ENCODE data around the gene H2BK1. TPM values are rescaled to one million over a fixed set of nuclear protein-coding genes. Genes with fewer than 3 reads are reported as not detected.

The H2BK1 gene
- total RNA-seq = not detected in 2 replicates

DNA sequence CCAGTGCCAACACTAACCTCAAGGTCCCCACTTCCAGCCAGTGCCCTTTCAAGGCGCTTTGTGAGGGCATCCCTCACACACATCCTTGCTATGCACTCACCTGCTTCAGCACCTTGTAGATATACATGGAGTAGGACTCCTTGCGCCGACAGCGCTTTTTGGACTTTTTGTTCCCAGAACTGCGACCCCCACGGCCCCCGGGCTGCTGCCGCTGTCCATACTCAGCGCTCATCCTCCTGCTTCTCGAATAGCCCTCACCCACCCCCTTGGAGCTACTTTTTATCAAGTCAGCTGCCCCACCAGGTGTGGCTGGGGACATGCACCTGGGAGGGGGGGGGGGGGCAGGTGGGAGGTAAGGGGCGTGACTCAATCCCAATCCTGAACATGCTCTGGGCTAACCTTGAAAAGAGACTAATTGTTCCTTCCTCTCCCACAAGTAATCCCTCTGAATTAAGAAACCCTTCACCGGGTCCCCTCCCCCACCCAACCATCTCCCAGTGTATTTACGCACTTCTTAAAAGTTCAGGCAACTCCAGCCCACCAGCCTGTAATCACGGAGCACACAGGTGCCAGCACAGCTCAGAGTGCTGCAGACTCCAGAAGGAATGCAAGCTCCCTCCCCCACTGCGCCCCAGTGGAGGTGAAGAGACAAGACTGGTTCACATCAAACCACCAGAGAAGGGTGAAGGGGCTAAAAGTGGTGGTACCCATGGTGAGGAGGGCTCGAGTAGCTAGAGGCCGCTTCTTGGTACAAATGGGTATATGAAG is at the start of gene H2BK1:
Gene H2BK1 (minus strand): TSS at position 402 of the 768 bp plus-strand sequence. CDS start 170 bp downstream, at position 232.

GRCh38 chr7:151248346-151249033 is 38.2 kb upstream of the H2BK1 start, which contains the start of gene SMARCD3:
Gene SMARCD3 (minus strand): TSS chr7:151248694. CDS start chr7:151248562, 132 bp downstream.

GRCh38 chr7:151232091-151232916 is 22.0 kb upstream of the H2BK1 start, which contains the start of gene CHPF2:
Gene CHPF2 (plus strand): TSS chr7:151232483. CDS start chr7:151234012, 1,529 bp downstream.

DNA sequence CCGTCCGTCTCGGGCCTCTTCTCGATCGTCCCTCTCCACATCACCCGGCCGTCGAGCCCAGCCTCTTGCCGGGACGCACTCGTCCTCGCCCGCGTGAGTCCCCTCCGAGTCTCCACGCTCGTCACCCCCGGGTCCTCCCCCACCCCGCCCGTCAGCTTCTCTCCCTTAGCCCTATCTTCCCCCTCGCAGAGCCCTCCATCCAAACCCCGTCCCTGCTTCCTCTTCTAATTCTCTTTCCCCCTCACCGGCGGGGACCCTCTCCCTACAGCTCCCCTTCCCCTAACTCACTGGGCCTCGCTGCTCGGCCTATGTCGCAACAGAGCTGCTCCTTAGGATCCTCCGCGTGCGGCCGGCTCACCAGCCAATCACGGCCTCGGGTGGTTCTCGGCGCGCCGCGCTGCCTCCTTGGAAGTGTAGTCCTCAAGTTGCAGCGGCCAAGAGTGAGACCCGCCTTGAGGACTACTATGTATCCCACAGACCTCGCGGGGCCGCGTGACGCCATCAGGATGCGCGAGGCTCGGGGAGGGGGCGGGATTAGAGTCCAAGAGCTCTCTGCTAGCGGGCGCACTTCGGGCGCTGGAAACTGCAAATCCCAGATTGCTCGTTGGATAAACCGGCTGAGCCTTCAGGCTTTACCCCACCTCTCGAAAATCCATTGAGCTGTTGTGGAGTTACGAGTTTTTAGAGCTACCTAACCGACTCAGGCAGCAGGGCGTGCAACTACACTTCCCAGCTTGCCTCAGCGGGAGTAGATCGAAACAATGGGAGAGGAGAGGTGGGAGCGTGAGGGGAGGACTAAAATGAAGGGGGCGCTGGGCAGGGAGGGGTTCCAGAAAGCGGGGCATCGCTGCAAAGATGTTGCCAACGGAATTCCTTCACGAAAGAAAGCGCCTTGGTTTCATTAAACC is 16.8 kb upstream of the H2BK1 start, which contains the start of gene ABCF2:
Gene ABCF2 (minus strand): TSS at position 331 of the 908 bp plus-strand sequence. CDS start 747 bp downstream, outside the sequence.

GRCh38 chr7:151186640-151187408 is 23.5 kb downstream of the H2BK1 start, which contains the start of gene ASB10:
Gene ASB10 (minus strand): TSS chr7:151187250. CDS start chr7:151187130, 120 bp downstream.

DNA sequence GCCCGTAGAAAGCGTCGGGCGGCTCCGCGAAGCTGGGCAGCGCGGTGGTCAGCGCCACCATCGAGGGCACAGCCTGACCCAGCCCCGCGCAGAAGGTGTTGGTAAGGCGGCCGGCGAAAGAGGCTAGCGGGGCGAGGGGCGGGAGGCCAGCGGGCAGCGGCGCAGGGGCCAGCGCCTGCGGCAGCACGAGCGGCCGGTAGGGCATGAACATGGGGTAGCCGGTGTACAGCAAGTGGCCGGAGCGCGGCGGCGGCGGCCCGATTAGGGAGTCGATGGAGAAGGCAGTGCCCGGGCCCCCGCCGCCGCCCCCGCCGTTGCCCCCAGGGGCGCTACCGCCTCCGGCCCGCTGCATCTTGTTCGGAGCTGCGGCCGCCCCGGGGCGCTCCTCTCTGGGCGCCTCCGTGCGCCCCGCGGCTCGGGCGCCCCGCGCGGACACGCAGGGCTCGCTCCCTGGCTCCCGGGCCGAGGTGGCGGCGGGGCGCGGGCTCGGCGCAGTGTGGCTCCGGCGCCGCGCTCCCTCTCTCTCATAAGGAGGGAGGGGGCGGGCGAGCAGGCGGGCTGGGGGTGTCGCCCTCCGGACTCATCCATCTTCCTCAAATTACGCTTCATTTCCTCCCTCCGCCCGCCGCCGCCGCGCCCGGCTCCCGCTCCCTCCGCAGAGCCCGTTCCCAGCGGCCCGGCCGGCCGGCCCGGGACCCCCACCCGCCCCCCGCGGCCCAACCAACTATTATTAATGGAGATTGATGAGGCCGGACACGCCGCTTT is 42.9 kb downstream of the H2BK1 start, which contains the start of gene GBX1:
Gene GBX1 (minus strand): TSS at position 498 of the 765 bp plus-strand sequence. CDS start 146 bp downstream, at position 352.

Other genes starting within 250 kb of the H2BK1 start
- under 0.01 and 0.16 TPM in 2 replicates for gene KCNH2, start 232.2 kb downstream of the H2BK1 start, total RNA-seq
- 1.4 and 4.5 TPM in 2 replicates for gene NOS3, start 219.5 kb downstream of the H2BK1 start, total RNA-seq
- gene ATG9B, start 186.0 kb downstream of the H2BK1 start, total RNA-seq = 0.13 and 0.64 TPM in 2 replicates
- 17.0 and 45.3 TPM in 2 replicates for gene ABCB8, start 182.0 kb downstream of the H2BK1 start, total RNA-seq
- 0.13 and 0.96 TPM in 2 replicates for gene ASIC3, start 162.0 kb downstream of the H2BK1 start, total RNA-seq
- gene CDK5, start 152.6 kb downstream of the H2BK1 start, total RNA-seq = 19.9 and 21.6 TPM in 2 replicates
- 98.3 and 113 TPM in 2 replicates for gene SLC4A2, start 150.9 kb downstream of the H2BK1 start, total RNA-seq
- gene FASTK, start 129.7 kb downstream of the H2BK1 start, total RNA-seq = 46.5 and 52.5 TPM in 2 replicates
- gene TMUB1, start 127.0 kb downstream of the H2BK1 start, total RNA-seq = 55.1 and 58.2 TPM in 2 replicates
- 25.5 and 34.6 TPM in 2 replicates for gene AGAP3, start 124.0 kb downstream of the H2BK1 start, total RNA-seq
- not detected in 2 replicates for gene GBX1, start 42.8 kb downstream of the H2BK1 start, total RNA-seq
- gene ASB10, start 23.2 kb downstream of the H2BK1 start, total RNA-seq = not detected in 2 replicates
- gene ABCF2, start 16.7 kb upstream of the H2BK1 start, total RNA-seq = 44.6 and 54.8 TPM in 2 replicates
- gene CHPF2, start 22.0 kb upstream of the H2BK1 start, total RNA-seq = 74.2 and 81.2 TPM in 2 replicates
- gene SMARCD3, start 38.2 kb upstream of the H2BK1 start, total RNA-seq = 23.7 and 51.5 TPM in 2 replicates
- gene NUB1, start 131.3 kb upstream of the H2BK1 start, total RNA-seq = 43.8 and 47.4 TPM in 2 replicates
- gene WDR86, start 199.6 kb upstream of the H2BK1 start, total RNA-seq = 1.7 and 16.6 TPM in 2 replicates
- not detected in 2 replicates for gene CRYGN, start 229.7 kb upstream of the H2BK1 start, total RNA-seq

Measured in epithelial cell of alveolus of lung (primary cell).